22Rv1 (cell line): ENCODE data around the gene DDT.
"Not testable (repeated sequence)": the region's sequence is repeated elsewhere in the genome, so short reads cannot be mapped to it uniquely, and the experiment has no call there.

Experiments
- H3K27ac ChIP-seq: fragments of 450-650 bp; 2 replicates; pipeline ENCODE4 v1.5.1; 2017
- CTCF ChIP-seq: fragments of 450-650 bp; IDR thresholded peaks from 2 replicates; pipeline ENCODE4 v1.5.1; 2017; ENCODE audit warnings: mild to moderate bottlenecking
- ZFX ChIP-seq: fragments of 450-650 bp; IDR thresholded peaks from 2 replicates; pipeline ENCODE4 v1.6.1; 2017; ENCODE audit warnings: antibody characterized with exemption, borderline replicate concordance

Gene DDT

GRCh38 chr22:23974345-23974744 lies at the start of gene DDT:
Gene DDT (minus strand): TSS chr22:23974441. CDS start chr22:23974414, 27 bp downstream.
- H3K27ac ChIP-seq, result not testable (repeated sequence)

- no peak overlapping the region for H3K27ac ChIP-seq
- TF ChIP-seq ZFX (no peak), CTCF (no peak)
Observed at GRCh38 chr22:24023204-24023789, 49.1 kb upstream of the DDT start.

- TF ChIP-seq CTCF, result no peak
- TF ChIP-seq ZFX, result no peak
- no peak overlapping the region for H3K27ac ChIP-seq
Observed at GRCh38 chr22:24021304-24021703, 47.1 kb upstream of the DDT start.

GRCh38 chr22:24016156-24016555 lies 41.9 kb upstream of the DDT start:
- H3K27ac ChIP-seq, result no peak overlapping the region
- TF ChIP-seq ZFX (no peak), CTCF (no peak)

GRCh38 chr22:24011735-24012068 lies 37.5 kb upstream of the DDT start:
- no peak for TF ChIP-seq CTCF
- H3K27ac ChIP-seq, result peak overlapping the region; percentile 79

- H3K27ac ChIP-seq, result no peak overlapping the region; the same call in 1 of the 2 replicates
- TF ChIP-seq ZFX (no peak), CTCF (no peak)
Observed at GRCh38 chr22:24010018-24010391, 35.8 kb upstream of the DDT start.

GRCh38 chr22:24009227-24010017 lies 35.2 kb upstream of the DDT start:
- TF ChIP-seq CTCF (no peak), ZFX (no peak)
- no peak overlapping the region for H3K27ac ChIP-seq
